HepG2 (cell line): ENCODE results near the gene BRSK2. TPM values are rescaled to one million over a fixed set of nuclear protein-coding genes. Genes with fewer than 3 reads are reported as not detected.

ENCODE experiments used
- ATAC-seq: fragments of 200-7000 bp; cut with Tn5 transposase; 3 replicates; pipeline ENCODE4 v1.9.1; 2020; ENCODE audit warnings: mild to moderate bottlenecking, moderate library complexity
- BruUV-seq: library from RNA; stranded (reverse); fragments of 400-500 nt; replicated peaks from 2 replicates; lab custom pipeline; 2021; lab: Mats Ljungman, UMichigan
- CTCF ChIA-PET: fragments of 300-600 bp; formaldehyde crosslinking; extraction: SDS; loops from one replicate; lab custom pipeline; 2021; ENCODE audit warnings: low total read pairs, inconsistent platforms, low intra/inter-chr PET ratio; lab: Yijun Ruan, JAX
- POLR2A ChIA-PET: fragments of 350-600 bp; sonication (Branson Sonifier 250); formaldehyde crosslinking; loops from one replicate; lab custom pipeline; 2020; ENCODE audit warnings: antibody characterized with exemption, inconsistent platforms; lab: Yijun Ruan, JAX
- DNase-seq: peaks from one replicate; pipeline ENCODE4 v3.0.0-alpha.2; 2015; ENCODE audit warnings: low spot score
- FAIRE-seq: peaks from 3 replicates; lab custom pipeline; 2011; peaks lifted over from hg19 to GRCh38; lab: Jason Lieb, UNC
- H2AFZ ChIP-seq: one replicate; pipeline ENCODE4 v1.6.1; 2011; ENCODE audit warnings: low read length, inconsistent platforms
- H3K27ac ChIP-seq: fragments of 300-600 bp; 3 replicates; pipeline ENCODE4 v1.8.0; 2011; ENCODE audit warnings: mixed run types, mild to moderate bottlenecking, mixed read lengths, low read length, inconsistent platforms; ENCODE audit not compliant: insufficient read depth; ENCODE audit errors: extremely low read length
- H3K27me3 ChIP-seq, 2 experiments: fragments of 200-600 bp in 1 of 2; 2 replicates in 1 of 2; 3 replicates in 1 of 2; pipeline versions ENCODE4 v1.6.0 to v1.8.0; 2011; ENCODE audit warnings: low read length in 2 of 2, mild to moderate bottlenecking in 2 of 2, moderate library complexity in 2 of 2, inconsistent platforms in 1 of 2; ENCODE audit not compliant: insufficient read depth in 2 of 2, control insufficient read depth in 1 of 2
- H3K36me3 ChIP-seq, 2 experiments: fragments of 200-600 bp in 1 of 2; replicated peaks in 1 of 2; 2 replicates in 1 of 2; 3 replicates in 1 of 2; pipeline versions ENCODE4 v1.5.1 to v1.8.0; 2011; ENCODE audit warnings: low read length in 2 of 2, inconsistent platforms in 1 of 2; ENCODE audit not compliant: insufficient read depth in 2 of 2, control insufficient read depth in 1 of 2
- H3K4me1 ChIP-seq: 2 replicates; pipeline ENCODE4 v1.5.1; 2012; ENCODE audit warnings: low read length, inconsistent platforms; ENCODE audit not compliant: insufficient read depth
- H3K4me2 ChIP-seq: 2 replicates; pipeline ENCODE4 v1.6.0; 2011; ENCODE audit warnings: low read depth, low read length, inconsistent platforms
- H3K4me3 ChIP-seq, 3 experiments: fragments of 200-600 bp in 1 of 3; sonication (generic), shearing (Covaris generic) in 1 of 3; replicated peaks in 1 of 3; 2 replicates each; pipeline ENCODE4 v1.5.1; 2011 to 2016; ENCODE audit warnings: low read length in 3 of 3, inconsistent platforms in 2 of 3, low read depth in 2 of 3, mild to moderate bottlenecking in 2 of 3, control low read depth in 1 of 3, mixed read lengths in 1 of 3; ENCODE audit not compliant: insufficient read depth in 1 of 3
- H3K79me2 ChIP-seq: one replicate; pipeline ENCODE4 v1.6.1; 2011; ENCODE audit warnings: low read length, inconsistent platforms; ENCODE audit not compliant: insufficient read depth
- H3K9ac ChIP-seq: 2 replicates; pipeline ENCODE4 v1.6.0; 2011; ENCODE audit warnings: mild to moderate bottlenecking, low read depth, low read length, inconsistent platforms; ENCODE audit not compliant: insufficient read depth
- H3K9me3 ChIP-seq: 2 replicates; pipeline ENCODE4 v1.5.1; 2012; ENCODE audit warnings: mild to moderate bottlenecking, low read length
- H4K20me1 ChIP-seq: 2 replicates; pipeline ENCODE4 v1.6.0; 2011; ENCODE audit warnings: inconsistent platforms, mild to moderate bottlenecking, low read length, moderate library complexity; ENCODE audit not compliant: insufficient read depth
- CSRNP2 ChIP-seq: sonication (generic); formaldehyde crosslinking; conservative IDR thresholded peaks from 2 replicates; pipeline ENCODE4 v1.8.0; 2022; ENCODE audit warnings: low read depth, missing genetic modification reagents
- FLYWCH1 ChIP-seq: sonication (generic); formaldehyde crosslinking; IDR thresholded peaks from 2 replicates; pipeline ENCODE4 v1.8.1; 2023; ENCODE audit warnings: mild to moderate bottlenecking, missing genetic modification reagents
- JARID2 ChIP-seq: sonication (generic); formaldehyde crosslinking; IDR thresholded peaks from 2 replicates; pipeline ENCODE4 v1.8.1; 2023; ENCODE audit warnings: missing genetic modification reagents, inconsistent platforms; ENCODE audit not compliant: insufficient replicate concordance
- KLF13 ChIP-seq: sonication (generic); formaldehyde crosslinking; IDR thresholded peaks from 2 replicates; pipeline ENCODE4 v1.4.0; 2020; ENCODE audit warnings: mild to moderate bottlenecking, missing genetic modification reagents
- MAFF ChIP-seq: IDR thresholded peaks from 2 replicates; pipeline ENCODE4 v1.6.1; 2011; ENCODE audit warnings: low read depth, low read length, improper control_type of control experiment
- RARG ChIP-seq: sonication (generic); formaldehyde crosslinking; IDR thresholded peaks from 2 replicates; pipeline ENCODE4 v1.4.0; 2020; ENCODE audit warnings: low read depth, mild to moderate bottlenecking, missing genetic modification reagents
- TMF1 ChIP-seq: sonication (generic); formaldehyde crosslinking; IDR thresholded peaks from 2 replicates; pipeline ENCODE4 v1.8.1; 2022; ENCODE audit warnings: low read depth, missing genetic modification reagents
- ZBTB37 ChIP-seq: sonication (generic); formaldehyde crosslinking; IDR thresholded peaks from 2 replicates; pipeline ENCODE4 v1.4.0; 2020; ENCODE audit warnings: mild to moderate bottlenecking, missing genetic modification reagents
- ZFAT ChIP-seq: sonication (generic); formaldehyde crosslinking; conservative IDR thresholded peaks from 2 replicates; pipeline ENCODE4 v1.8.1; 2023; ENCODE audit warnings: missing genetic modification reagents, inconsistent platforms
- ZGPAT ChIP-seq: IDR thresholded peaks from 2 replicates; pipeline ENCODE4 v1.6.1; 2016; ENCODE audit warnings: mild to moderate bottlenecking
- ZNF256 ChIP-seq: sonication (generic); formaldehyde crosslinking; conservative IDR thresholded peaks from 2 replicates; pipeline ENCODE4 v1.4.0; 2020; ENCODE audit warnings: missing genetic modification reagents
- ZNF687 ChIP-seq: sonication (generic); formaldehyde crosslinking; IDR thresholded peaks from 2 replicates; pipeline ENCODE4 v1.5.1; 2020; ENCODE audit warnings: mild to moderate bottlenecking, missing genetic modification reagents, moderate library complexity
- ZNF704 ChIP-seq: sonication (generic); formaldehyde crosslinking; IDR thresholded peaks from 2 replicates; pipeline ENCODE4 v1.8.1; 2023; ENCODE audit warnings: mild to moderate bottlenecking, inconsistent platforms, moderate library complexity, missing genetic modification reagents, borderline replicate concordance
- ZNF773 ChIP-seq: sonication (generic); formaldehyde crosslinking; IDR thresholded peaks from 2 replicates; pipeline ENCODE4 v1.4.0; 2020; ENCODE audit warnings: missing genetic modification reagents, borderline replicate concordance
- WGBS: methylation state at CpG from one replicate; pipeline ENCODE4 v1.1.6; 2017; ENCODE audit warnings: low lambda C conversion rate; 5-methylcytosine and 5-hydroxymethylcytosine counted together
- in situ Hi-C: cut with HindIII; loops from 2 replicates; pipeline ENCODE4 v1.10.0; 2017; ENCODE audit warnings: low pct_unique_long_range_greater_than_20kb; ENCODE audit not compliant: extremely low pct_ligation_motif_present
- intact Hi-C: fragments of 100-400 bp; cut with micrococcal nuclease; formaldehyde crosslinking; loops from one replicate; pipeline ENCODE4 v1.10.0; 2022; ENCODE audit not compliant: unreplicated experiment
- polyA plus RNA-seq, 8 experiments: library from polyadenylated mRNA; depleted of rRNA in 3 of 8; stranded (reverse) in 7 of 8; unstranded in 1 of 8; fragments of >200 nt; fragmentation: Illumina TruSeq in 4 of 8; extraction: Trizol in 4 of 8; gene quantifications; 2 replicates each; pipeline versions ENCODE4 v1.2.1 to v1.2.3, GENCODE V29; 2011 to 2016; ENCODE audit warnings: low read depth in 4 of 8, missing spikeins in 1 of 8, mixed read lengths in 1 of 8; ENCODE audit not compliant: insufficient read depth in 1 of 8
- total RNA-seq, 5 experiments: library from RNA; depleted of rRNA; stranded (reverse); fragments of >200 nt; fragmentation: Illumina TruSeq; extraction: Trizol; gene quantifications; 2 replicates each; pipeline ENCODE4 v1.2.3, GENCODE V29; 2016; ENCODE audit warnings: low read depth in 1 of 5

BRSK2 gene
- total and polyA plus RNA-seq, 2 of the 13 experiments (the other 11 are each of a cell fraction or from before 2014, with no cell fraction given): 0.74 to 1.1 TPM

GRCh38 chr11:1448882-1449281 is 59.1 kb downstream of the BRSK2 start:
- no peak for ATAC-seq
- POLR2A ChIA-PET: no interaction called here
- Histone ChIP-seq H3K79me2 (no peaks in the 10 kb centered on the region), H3K9ac (no peak overlapping the region), H3K27me3 (peaks cover 8 to 21% of the 10 kb centered on the region in 2 experiments; a peak in 4 of 5 replicates), H3K36me3 (no peaks in the 10 kb centered on the region), H3K9me3 (no peaks in the 10 kb centered on the region), H2AFZ (no peak overlapping the region), H3K4me1 (no peaks in the 10 kb centered on the region), H3K27ac (no peak overlapping the region), H3K4me2 (no peak overlapping the region), H4K20me1 (peaks cover 6% of the 10 kb centered on the region; the same call in 1 of the 2 replicates), H3K4me3 (no peak overlapping the region)
- CTCF ChIA-PET: no interaction called here
- WGBS: 77% methylated on average over 16 of the region's 24 CpGs
- no peak for FAIRE-seq
- in situ Hi-C loops: no loop called here
- intact Hi-C loops: no loop called here
- no TSS peak for BruUV-seq
- DNase-seq: no peak
- no peak for TF ChIP-seq FLYWCH1 (CRISPR knock-in tag)
- TF ChIP-seq JARID2: no peak
- TF ChIP-seq KLF13 (CRISPR knock-in tag): no peak
- no peak for TF ChIP-seq CSRNP2
- TF ChIP-seq ZBTB37 (CRISPR knock-in tag): no peak
- no peak for TF ChIP-seq RARG
- no peak for TF ChIP-seq ZNF687 (CRISPR knock-in tag)
- TF ChIP-seq TMF1 (CRISPR knock-in tag): no peak
- TF ChIP-seq ZNF773 (CRISPR knock-in tag): no peak
- TF ChIP-seq MAFF: no peak
- TF ChIP-seq ZGPAT: no peak
- TF ChIP-seq ZNF256 (CRISPR knock-in tag): no peak
- no peak for TF ChIP-seq ZNF704 (CRISPR knock-in tag)
- no peak for TF ChIP-seq ZFAT (CRISPR knock-in tag)
